ENCODE data around the gene UHMK1. TPM values are rescaled to one million over a fixed set of nuclear protein-coding genes. Genes with fewer than 3 reads are reported as not detected.

The UHMK1 gene
- total RNA-seq, 1 experiment from 2014 or later: 62.2 TPM

- POLR2A ChIA-PET (ENCODE audit: low non-redundant PET): no interaction called here
- Histone ChIP-seq H3K36me3 (ENCODE audit: insufficient read depth, low read length, poor library complexity, severe bottlenecking) (no peaks in the 10 kb centered on the region), H3K4me1 (ENCODE audit: insufficient read depth, low read length, poor library complexity, severe bottlenecking) (peaks cover 4% of the 10 kb centered on the region), H3K27ac (ENCODE audit: low read depth, low read length, poor library complexity, severe bottlenecking) (no peak overlapping the region), H3K4me3 (ENCODE audit: low read depth, low read length, poor library complexity, severe bottlenecking) (no peak overlapping the region), H3K27me3 (replicated peaks; ENCODE audit: insufficient read depth, low read depth, low read length, poor library complexity) (no peaks in the 10 kb centered on the region), H3K9me3 (ENCODE audit: low read depth, low read length, poor library complexity, severe bottlenecking) (peaks cover 7% of the 10 kb centered on the region)
- TF ChIP-seq EZH2 (IDR thresholded peaks at IDR 0.05; ENCODE audit: borderline replicate concordance, low read depth, low read length, poor library complexity, severe bottlenecking) (no peak), CTCF (conservative IDR thresholded peaks at IDR 0.05; ENCODE audit: low read depth, low read length) (no peak)
- CTCF ChIA-PET: interaction anchor here (0.6 kb wide), 1 partner anchor 64 kb away, joined by 3 read pairs; no protein-coding TSS in a partner anchor
- peak; percentile 43 for DNase-seq (ENCODE audit: low spot score)
- no TSS peak for BruUV-seq (replicated peaks)
- intact Hi-C loops (cut with micrococcal nuclease; ENCODE audit: unreplicated experiment): no loop called here
Measured at GRCh38 chr1:162541619-162542141, 44.1 kb downstream of the UHMK1 start.

GRCh38 chr1:162543228-162543627 lies 45.6 kb downstream of the UHMK1 start:
- POLR2A ChIA-PET (ENCODE audit: low non-redundant PET): no interaction called here
- BruUV-seq (replicated peaks): no TSS peak

GRCh38 chr1:162548170-162548569 lies 50.6 kb downstream of the UHMK1 start:
- TF ChIP-seq EZH2 (IDR thresholded peaks at IDR 0.05; ENCODE audit: borderline replicate concordance, low read depth, low read length, poor library complexity, severe bottlenecking): no peak
- no peak for TF ChIP-seq CTCF (conservative IDR thresholded peaks at IDR 0.05; ENCODE audit: low read depth, low read length)
- Histone ChIP-seq H3K9me3 (ENCODE audit: low read depth, low read length, poor library complexity, severe bottlenecking) (peaks cover 3% of the 10 kb centered on the region), H3K4me1 (ENCODE audit: insufficient read depth, low read length, poor library complexity, severe bottlenecking) (peaks cover 11% of the 10 kb centered on the region), H3K36me3 (ENCODE audit: insufficient read depth, low read length, poor library complexity, severe bottlenecking) (no peaks in the 10 kb centered on the region), H3K27me3 (replicated peaks; ENCODE audit: insufficient read depth, low read depth, low read length, poor library complexity) (no peaks in the 10 kb centered on the region), H3K4me3 (ENCODE audit: low read depth, low read length, poor library complexity, severe bottlenecking) (no peak overlapping the region), H3K27ac (ENCODE audit: low read depth, low read length, poor library complexity, severe bottlenecking) (no peak overlapping the region)
- peak; percentile 29 for DNase-seq (ENCODE audit: low spot score)
- ChIA-PET CTCF (no interaction called here), POLR2A (ENCODE audit: low non-redundant PET) (no interaction called here)
- intact Hi-C loops (cut with micrococcal nuclease; ENCODE audit: unreplicated experiment): no loop called here
- BruUV-seq (replicated peaks): no TSS peak

More at GRCh38 chr1:162543228-162543627, 45.6 kb downstream of the UHMK1 start:
- peaks cover 4% of the 10 kb centered on the region for H3K4me1 ChIP-seq (ENCODE audit: insufficient read depth, low read length, poor library complexity, severe bottlenecking)
- no peaks in the 10 kb centered on the region for H3K27me3 ChIP-seq (replicated peaks; ENCODE audit: insufficient read depth, low read depth, low read length, poor library complexity)
- no peak overlapping the region for H3K4me3 ChIP-seq (ENCODE audit: low read depth, low read length, poor library complexity, severe bottlenecking)
- DNase-seq (ENCODE audit: low spot score): no peak
- CTCF ChIA-PET: no interaction called here
- TF ChIP-seq EZH2 (IDR thresholded peaks at IDR 0.05; ENCODE audit: borderline replicate concordance, low read depth, low read length, poor library complexity, severe bottlenecking): no peak
- no peak for TF ChIP-seq CTCF (conservative IDR thresholded peaks at IDR 0.05; ENCODE audit: low read depth, low read length)
- H3K36me3 ChIP-seq (ENCODE audit: insufficient read depth, low read length, poor library complexity, severe bottlenecking): no peaks in the 10 kb centered on the region
- H3K27ac ChIP-seq (ENCODE audit: low read depth, low read length, poor library complexity, severe bottlenecking): no peak overlapping the region
- intact Hi-C loops (cut with micrococcal nuclease; ENCODE audit: unreplicated experiment): no loop called here
- peaks cover 7% of the 10 kb centered on the region for H3K9me3 ChIP-seq (ENCODE audit: low read depth, low read length, poor library complexity, severe bottlenecking)

Measured in A673 (cell line).